ENCODE results near the gene KANTR. TPM values are rescaled to one million over a fixed set of nuclear protein-coding genes. Genes with fewer than 3 reads are reported as not detected.

The KANTR gene
- total RNA-seq, 2 donors from 2014 or later: 25.9 to 28.6 TPM

- H3K27me3 ChIP-seq (replicated peaks; ENCODE audit: insufficient read depth): no peaks in the 10 kb centered on the region
- H3K9me3 ChIP-seq: no peaks in the 10 kb centered on the region
- H3K27ac ChIP-seq: peak overlapping the region; percentile 82 to 84
- ATAC-seq (ENCODE audit: insufficient number of reproducible peaks, low FRiP score, low read depth): peak; percentile 92
- H3K4me1 ChIP-seq (ENCODE audit: control insufficient read depth in 1 of 2, low read depth in 2 of 2): no peaks in the 10 kb centered on the region
- TF ChIP-seq, protein P1, sequence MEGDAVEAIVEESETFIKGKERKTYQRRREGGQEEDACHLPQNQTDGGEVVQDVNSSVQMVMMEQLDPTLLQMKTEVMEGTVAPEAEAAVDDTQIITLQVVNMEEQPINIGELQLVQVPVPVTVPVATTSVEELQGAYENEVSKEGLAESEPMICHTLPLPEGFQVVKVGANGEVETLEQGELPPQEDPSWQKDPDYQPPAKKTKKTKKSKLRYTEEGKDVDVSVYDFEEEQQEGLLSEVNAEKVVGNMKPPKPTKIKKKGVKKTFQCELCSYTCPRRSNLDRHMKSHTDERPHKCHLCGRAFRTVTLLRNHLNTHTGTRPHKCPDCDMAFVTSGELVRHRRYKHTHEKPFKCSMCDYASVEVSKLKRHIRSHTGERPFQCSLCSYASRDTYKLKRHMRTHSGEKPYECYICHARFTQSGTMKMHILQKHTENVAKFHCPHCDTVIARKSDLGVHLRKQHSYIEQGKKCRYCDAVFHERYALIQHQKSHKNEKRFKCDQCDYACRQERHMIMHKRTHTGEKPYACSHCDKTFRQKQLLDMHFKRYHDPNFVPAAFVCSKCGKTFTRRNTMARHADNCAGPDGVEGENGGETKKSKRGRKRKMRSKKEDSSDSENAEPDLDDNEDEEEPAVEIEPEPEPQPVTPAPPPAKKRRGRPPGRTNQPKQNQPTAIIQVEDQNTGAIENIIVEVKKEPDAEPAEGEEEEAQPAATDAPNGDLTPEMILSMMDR (IDR thresholded peaks at IDR 0.05): peak; percentile 54
- peak overlapping the region; percentile 67 for H3K4me3 ChIP-seq
- H3K36me3 ChIP-seq: no peaks in the 10 kb centered on the region
- peak; percentile 54 for DNase-seq (ENCODE audit: low spot score)
Measured at GRCh38 chrX:53071604-53072417, 22.1 kb upstream of the KANTR start.

DNA sequence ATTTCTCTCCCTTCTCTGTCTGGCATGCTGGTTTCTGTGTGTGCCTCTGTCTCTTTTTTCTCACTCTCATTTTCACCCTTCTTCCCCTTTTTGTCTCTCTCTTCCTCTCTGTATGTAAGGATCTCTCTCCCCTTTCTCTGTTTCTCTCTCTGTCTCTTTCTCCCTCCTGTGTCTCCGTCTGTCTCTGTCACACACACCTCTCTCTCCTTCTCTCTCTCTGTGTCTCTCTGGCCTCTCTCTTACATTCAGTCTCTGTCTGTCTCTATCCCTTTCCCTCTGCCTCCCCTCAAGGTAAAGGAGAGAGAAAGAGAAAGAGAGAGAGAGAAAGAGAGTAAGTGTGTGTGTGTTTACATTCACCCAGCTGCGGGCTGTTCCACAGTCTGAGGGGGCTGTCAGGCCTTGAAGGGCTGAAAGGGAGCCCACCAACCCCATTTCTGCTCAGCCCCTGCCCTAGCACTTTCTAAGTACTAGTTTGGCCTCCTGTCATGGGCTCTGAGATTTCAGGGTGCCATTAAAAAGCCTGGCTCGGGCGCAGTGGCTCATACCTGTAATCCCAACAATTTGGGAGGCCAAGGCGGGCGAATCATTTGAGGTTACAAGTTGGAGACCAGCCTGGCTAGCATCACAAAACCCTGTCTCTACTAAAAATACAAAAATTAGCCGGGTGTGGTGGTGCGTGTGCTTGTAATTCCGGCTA lies 21.4 kb upstream of the KANTR start:
- TF ChIP-seq, protein P1 (IDR thresholded peaks at IDR 0.05): no peak
- no peak for DNase-seq (ENCODE audit: low spot score)
- H3K4me3 ChIP-seq: peak overlapping the region; percentile 67

GRCh38 chrX:53073115-53073586 lies 20.8 kb upstream of the KANTR start:
- TF ChIP-seq, protein P1 (IDR thresholded peaks at IDR 0.05): no peak
- H3K36me3 ChIP-seq: no peaks in the 10 kb centered on the region
- no peak for DNase-seq (ENCODE audit: low spot score)
- no peaks in the 10 kb centered on the region for H3K4me1 ChIP-seq (ENCODE audit: control insufficient read depth in 1 of 2, low read depth in 2 of 2)
- peak overlapping the region; percentile 82 to 84 for H3K27ac ChIP-seq
- H3K27me3 ChIP-seq (replicated peaks; ENCODE audit: insufficient read depth): no peaks in the 10 kb centered on the region
- no peaks in the 10 kb centered on the region for H3K9me3 ChIP-seq
- ATAC-seq (ENCODE audit: insufficient number of reproducible peaks, low FRiP score, low read depth): no peak
- H3K4me3 ChIP-seq: no peak overlapping the region

More for the DNA sequence above, 21.4 kb upstream of the KANTR start:
- Histone ChIP-seq H3K9me3 (no peaks in the 10 kb centered on the region), H3K27ac (peak overlapping the region; percentile 82 to 84), H3K4me1 (ENCODE audit: control insufficient read depth in 1 of 2, low read depth in 2 of 2) (no peaks in the 10 kb centered on the region), H3K36me3 (no peaks in the 10 kb centered on the region), H3K27me3 (replicated peaks; ENCODE audit: insufficient read depth) (no peaks in the 10 kb centered on the region)
- ATAC-seq (ENCODE audit: insufficient number of reproducible peaks, low FRiP score, low read depth): no peak

- H3K27me3 ChIP-seq (replicated peaks; ENCODE audit: insufficient read depth): no peaks in the 10 kb centered on the region
Measured at GRCh38 chrX:53075011-53075410, 18.9 kb upstream of the KANTR start.

More at GRCh38 chrX:53075011-53075410, 18.9 kb upstream of the KANTR start:
- H3K4me3 ChIP-seq: no peak overlapping the region
- no peak overlapping the region for H3K27ac ChIP-seq
- H3K4me1 ChIP-seq (ENCODE audit: control insufficient read depth in 1 of 2, low read depth in 2 of 2): no peaks in the 10 kb centered on the region
- DNase-seq (ENCODE audit: low spot score) (no peak), ATAC-seq (ENCODE audit: insufficient number of reproducible peaks, low FRiP score, low read depth) (no peak)
- TF ChIP-seq, protein P1 (IDR thresholded peaks at IDR 0.05): no peak
- no peaks in the 10 kb centered on the region for H3K36me3 ChIP-seq
- no peaks in the 10 kb centered on the region for H3K9me3 ChIP-seq
